ENCODE data around the gene RABL2A.
A peak's percentile ranks its signal among the peaks of the same experiment; 100 is the strongest.
"Not testable (repeated sequence)": the region's sequence is repeated elsewhere in the genome, so short reads cannot be mapped to it uniquely, and the experiment has no call there.

The RABL2A gene

GRCh38 chr2:113626616-113627330 lies at the start of gene RABL2A:
Gene RABL2A (plus strand): TSS chr2:113627266. CDS start chr2:113628607, 1,341 bp downstream.
- not testable (repeated sequence) for H3K27ac ChIP-seq; DNase-seq (ENCODE audit: low read depth, low spot score); H3K9me3 ChIP-seq (ENCODE audit: low read depth, low read length); H3K36me3 ChIP-seq (ENCODE audit: insufficient read depth, low read length)
- H3K4me3 ChIP-seq = peak within 1 kb of the TSS; percentile 71
- H3K9ac ChIP-seq (ENCODE audit: insufficient read length) = peak within 1 kb of the TSS; percentile 51

- H3K9ac ChIP-seq (ENCODE audit: insufficient read length); DNase-seq (ENCODE audit: low read depth, low spot score); H3K27ac ChIP-seq; H3K36me3 ChIP-seq (ENCODE audit: insufficient read depth, low read length); H3K4me3 ChIP-seq; H3K9me3 ChIP-seq (ENCODE audit: low read depth, low read length): not testable (repeated sequence)
Measured at GRCh38 chr2:113578508-113578907, 48.6 kb upstream of the RABL2A start.

GRCh38 chr2:113582473-113582872 lies 44.6 kb upstream of the RABL2A start:
- not testable (repeated sequence) for H3K27ac ChIP-seq; DNase-seq (ENCODE audit: low read depth, low spot score); H3K4me3 ChIP-seq

GRCh38 chr2:113583521-113584225 lies 43.4 kb upstream of the RABL2A start:
- H3K9ac ChIP-seq (ENCODE audit: insufficient read length) = peak overlapping the region; percentile 82
- peak; percentile 42 for TF ChIP-seq POLR2AphosphoS5 (IDR thresholded peaks at IDR 0.05; ENCODE audit: borderline replicate concordance, low read depth, low read length)
- H3K36me3 ChIP-seq (ENCODE audit: insufficient read depth, low read length); H3K27ac ChIP-seq; H3K9me3 ChIP-seq (ENCODE audit: low read depth, low read length); DNase-seq (ENCODE audit: low read depth, low spot score): not testable (repeated sequence)
- peak overlapping the region; percentile 86 for H3K4me3 ChIP-seq

More at GRCh38 chr2:113582473-113582872, 44.6 kb upstream of the RABL2A start:
- not testable (repeated sequence) for H3K9ac ChIP-seq (ENCODE audit: insufficient read length); H3K9me3 ChIP-seq (ENCODE audit: low read depth, low read length); H3K36me3 ChIP-seq (ENCODE audit: insufficient read depth, low read length)

GRCh38 chr2:113584311-113585092 lies 42.6 kb upstream of the RABL2A start:
- not testable (repeated sequence) for H3K36me3 ChIP-seq (ENCODE audit: insufficient read depth, low read length); DNase-seq (ENCODE audit: low read depth, low spot score); H3K27ac ChIP-seq; H3K9me3 ChIP-seq (ENCODE audit: low read depth, low read length)
- Histone ChIP-seq H3K9ac (ENCODE audit: insufficient read length) (peak overlapping the region; percentile 60), H3K4me3 (peak overlapping the region; percentile 86)

GRCh38 chr2:113587201-113587600 lies 39.9 kb upstream of the RABL2A start:
- not testable (repeated sequence) for H3K4me3 ChIP-seq; H3K27ac ChIP-seq; H3K9me3 ChIP-seq (ENCODE audit: low read depth, low read length); H3K36me3 ChIP-seq (ENCODE audit: insufficient read depth, low read length); H3K9ac ChIP-seq (ENCODE audit: insufficient read length); DNase-seq (ENCODE audit: low read depth, low spot score)

- not testable (repeated sequence) for H3K36me3 ChIP-seq (ENCODE audit: insufficient read depth, low read length); H3K4me3 ChIP-seq; H3K9me3 ChIP-seq (ENCODE audit: low read depth, low read length); H3K9ac ChIP-seq (ENCODE audit: insufficient read length); DNase-seq (ENCODE audit: low read depth, low spot score); H3K27ac ChIP-seq
Measured at GRCh38 chr2:113589591-113589990, 37.5 kb upstream of the RABL2A start.

- not testable (repeated sequence) for DNase-seq (ENCODE audit: low read depth, low spot score)
Measured at GRCh38 chr2:113591926-113592325, 35.1 kb upstream of the RABL2A start.

GRCh38 chr2:113593280-113593679 lies 33.8 kb upstream of the RABL2A start:
- not testable (repeated sequence) for DNase-seq (ENCODE audit: low read depth, low spot score); H3K27ac ChIP-seq; H3K36me3 ChIP-seq (ENCODE audit: insufficient read depth, low read length); H3K9me3 ChIP-seq (ENCODE audit: low read depth, low read length); H3K4me3 ChIP-seq; H3K9ac ChIP-seq (ENCODE audit: insufficient read length)

More at GRCh38 chr2:113591926-113592325, 35.1 kb upstream of the RABL2A start:
- H3K9ac ChIP-seq (ENCODE audit: insufficient read length); H3K36me3 ChIP-seq (ENCODE audit: insufficient read depth, low read length); H3K9me3 ChIP-seq (ENCODE audit: low read depth, low read length); H3K4me3 ChIP-seq; H3K27ac ChIP-seq: not testable (repeated sequence)

GRCh38 chr2:113595725-113596124 lies 31.3 kb upstream of the RABL2A start:
- not testable (repeated sequence) for H3K9ac ChIP-seq (ENCODE audit: insufficient read length); H3K4me3 ChIP-seq; DNase-seq (ENCODE audit: low read depth, low spot score); H3K27ac ChIP-seq; H3K36me3 ChIP-seq (ENCODE audit: insufficient read depth, low read length); H3K9me3 ChIP-seq (ENCODE audit: low read depth, low read length)

GRCh38 chr2:113597164-113597563 lies 29.9 kb upstream of the RABL2A start:
- not testable (repeated sequence) for H3K9me3 ChIP-seq (ENCODE audit: low read depth, low read length); H3K4me3 ChIP-seq; DNase-seq (ENCODE audit: low read depth, low spot score); H3K9ac ChIP-seq (ENCODE audit: insufficient read length); H3K27ac ChIP-seq; H3K36me3 ChIP-seq (ENCODE audit: insufficient read depth, low read length)

GRCh38 chr2:113597572-113597971 lies 29.5 kb upstream of the RABL2A start:
- H3K36me3 ChIP-seq (ENCODE audit: insufficient read depth, low read length); H3K27ac ChIP-seq; H3K9me3 ChIP-seq (ENCODE audit: low read depth, low read length); H3K4me3 ChIP-seq; DNase-seq (ENCODE audit: low read depth, low spot score); H3K9ac ChIP-seq (ENCODE audit: insufficient read length): not testable (repeated sequence)

GRCh38 chr2:113598180-113598579 lies 28.9 kb upstream of the RABL2A start:
- H3K4me3 ChIP-seq; DNase-seq (ENCODE audit: low read depth, low spot score); H3K9me3 ChIP-seq (ENCODE audit: low read depth, low read length); H3K36me3 ChIP-seq (ENCODE audit: insufficient read depth, low read length); H3K9ac ChIP-seq (ENCODE audit: insufficient read length); H3K27ac ChIP-seq: not testable (repeated sequence)

- not testable (repeated sequence) for DNase-seq (ENCODE audit: low read depth, low spot score); H3K27ac ChIP-seq; H3K36me3 ChIP-seq (ENCODE audit: insufficient read depth, low read length); H3K4me3 ChIP-seq; H3K9me3 ChIP-seq (ENCODE audit: low read depth, low read length); H3K9ac ChIP-seq (ENCODE audit: insufficient read length)
Measured at GRCh38 chr2:113598738-113599137, 28.3 kb upstream of the RABL2A start.
